Stimulated activated CD8-positive, alpha-beta memory T cell treated with anti-CD3 and anti-CD28 coated beads, Interleukin-7, amount 100 ng/mL, for 4 hours (primary cell): ENCODE data around the gene SETD1B.
"Not testable (repeated sequence)": the region's sequence is repeated elsewhere in the genome, so short reads cannot be mapped to it uniquely, and the experiment has no call there.

Experiments used
- DNase-seq, 2 donors: peaks; one replicate each; pipeline ENCODE4 v3.0.0-alpha.2; 2020; ENCODE audit warnings: low read depth in 2 of 2

Gene SETD1B

DNA sequence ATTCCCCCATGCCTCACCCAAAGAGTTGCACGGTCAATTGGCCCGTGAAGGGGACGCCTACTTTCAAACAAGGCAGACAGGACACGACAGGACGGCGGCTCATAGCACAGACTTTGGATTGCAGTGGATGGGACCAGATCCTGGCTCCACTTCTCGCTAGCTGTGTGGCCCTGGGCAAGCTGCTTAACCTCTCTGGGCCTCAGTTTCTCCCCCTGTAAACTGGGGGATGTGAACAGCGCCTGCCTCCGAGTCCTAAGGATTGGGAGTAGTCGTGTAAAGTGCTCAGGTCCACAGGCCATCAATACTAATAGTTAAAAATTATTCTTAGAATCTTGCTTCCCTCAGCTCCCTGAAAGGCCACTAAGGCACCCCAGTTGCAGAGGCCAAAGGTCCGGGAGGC, 23.4 kb upstream of the SETD1B start:
- no peak for DNase-seq

- no peak for DNase-seq
Measured at GRCh38 chr12:121781484-121781997, 22.3 kb upstream of the SETD1B start.

GRCh38 chr12:121781998-121782979, 21.5 kb upstream of the SETD1B start:
- no peak for DNase-seq

DNA sequence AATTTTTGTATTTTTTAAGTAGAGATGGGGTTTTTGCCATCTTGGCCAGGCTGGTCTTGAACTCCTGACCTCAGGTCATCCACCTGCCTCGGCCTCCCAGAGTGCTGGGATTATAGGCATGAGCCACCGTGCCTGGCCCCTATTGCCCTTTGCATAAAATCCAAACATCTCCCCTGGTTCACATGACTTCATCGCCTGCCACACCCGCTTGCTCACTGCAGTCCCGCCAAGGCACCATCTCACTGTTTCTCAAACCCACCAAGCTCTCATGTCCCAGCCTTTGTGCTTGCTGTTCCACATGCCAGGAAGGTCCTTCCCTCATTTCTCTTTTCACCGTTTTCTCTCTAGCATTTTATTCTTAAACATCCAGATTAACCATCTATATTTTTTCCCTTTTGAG, 20.0 kb upstream of the SETD1B start:
- no peak for DNase-seq

- DNase-seq = no peak
Measured at GRCh38 chr12:121784460-121784859, 19.3 kb upstream of the SETD1B start.

DNA sequence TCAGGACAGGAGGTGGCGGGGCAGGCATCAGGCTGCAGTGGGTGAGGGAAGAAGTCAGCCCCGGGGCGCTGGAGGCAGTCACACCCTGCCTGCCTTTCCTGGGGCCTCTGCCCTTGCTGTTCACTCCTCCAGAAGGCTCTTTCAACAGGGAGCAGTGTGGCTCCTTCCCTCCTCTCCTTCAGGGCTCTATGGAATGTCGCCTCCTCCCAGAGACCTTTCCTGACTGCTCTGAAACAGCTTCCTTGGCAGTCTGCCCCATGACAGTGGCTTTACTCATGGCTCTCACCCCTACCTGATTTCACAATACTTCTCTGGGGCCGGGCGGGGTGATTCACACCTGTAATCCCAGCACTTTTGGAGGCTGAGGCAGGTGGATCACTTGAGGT, 17.4 kb upstream of the SETD1B start:
- DNase-seq = no peak

DNA sequence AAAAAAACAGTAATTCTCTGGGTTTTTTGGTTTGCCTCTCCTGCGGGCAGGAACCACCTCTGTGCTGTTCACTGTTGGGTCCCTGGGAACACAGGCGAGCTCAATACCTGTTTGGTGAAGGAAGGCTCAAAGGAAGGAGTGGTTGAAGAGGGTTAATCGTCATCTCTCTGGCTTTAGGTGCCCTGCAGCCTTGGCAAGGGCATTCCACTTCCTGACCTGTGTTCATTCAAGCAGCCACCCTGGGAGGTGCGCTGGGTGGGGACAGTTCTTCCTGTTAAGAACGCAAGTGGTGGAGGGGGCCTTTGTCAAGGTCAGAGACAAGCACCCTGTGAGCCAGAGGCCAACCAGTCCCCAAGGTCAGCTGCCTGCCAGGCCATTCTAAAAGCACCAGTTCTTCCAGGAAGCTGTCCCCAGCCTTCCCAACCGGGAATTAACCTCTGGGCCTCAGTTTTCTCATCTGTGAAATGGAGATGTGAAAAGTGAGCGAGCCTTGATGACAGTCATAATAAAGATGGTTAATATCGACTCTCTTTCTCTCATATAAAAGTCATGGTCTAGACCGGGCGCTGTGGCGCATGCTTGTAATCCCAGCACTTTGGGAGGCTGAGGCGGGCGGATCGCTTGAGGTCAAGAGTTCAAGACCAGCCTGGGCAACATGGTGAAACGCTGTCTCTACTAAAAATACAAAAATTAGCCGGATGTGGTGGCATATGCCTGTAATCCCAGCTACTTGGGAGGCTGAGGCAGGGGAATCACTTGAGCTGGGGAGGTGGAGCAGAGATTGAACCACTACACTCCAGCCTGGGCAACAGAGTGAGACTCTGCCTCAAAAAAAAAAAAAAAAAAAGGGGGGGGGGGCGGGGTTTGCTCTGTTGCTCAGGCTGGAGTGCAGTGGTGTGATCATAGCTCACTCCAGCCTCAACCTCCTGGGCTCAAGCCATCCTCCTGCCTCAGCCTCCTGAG, 16.5 kb upstream of the SETD1B start:
- no peak for DNase-seq

DNA sequence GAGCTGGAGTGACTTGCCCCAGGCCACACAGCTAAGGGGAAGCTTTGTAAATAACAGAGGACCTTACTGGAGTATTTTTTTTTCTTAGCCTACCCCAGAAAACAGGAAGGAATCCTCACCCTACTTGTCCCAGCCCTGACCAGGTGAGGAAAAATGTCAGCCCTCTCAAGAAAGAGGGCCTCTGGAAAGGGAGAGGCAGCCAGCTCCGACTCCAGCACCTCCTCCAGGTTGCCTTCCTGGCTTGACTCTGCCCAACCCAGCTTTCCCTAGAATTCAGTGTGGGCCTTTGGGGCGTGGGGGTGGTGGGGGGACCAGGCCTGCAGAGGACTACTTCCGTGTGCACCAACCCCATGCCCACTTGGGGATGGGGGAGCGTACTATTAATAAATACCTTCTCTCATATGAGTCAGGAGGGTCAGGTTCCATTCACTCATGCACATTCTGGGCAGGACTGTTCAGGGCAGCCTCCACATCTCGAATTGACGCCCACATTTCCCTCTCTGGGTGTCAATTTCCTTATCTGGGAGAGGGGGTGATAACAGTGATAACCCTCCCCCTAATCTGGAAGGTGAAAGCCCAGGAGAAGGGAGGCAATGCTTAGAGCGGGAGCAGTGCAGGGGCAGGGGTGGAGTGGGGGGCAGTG, 15.5 kb upstream of the SETD1B start:
- no peak for DNase-seq

- no peak for DNase-seq
Measured at GRCh38 chr12:121789233-121789781, 14.5 kb upstream of the SETD1B start.

DNA sequence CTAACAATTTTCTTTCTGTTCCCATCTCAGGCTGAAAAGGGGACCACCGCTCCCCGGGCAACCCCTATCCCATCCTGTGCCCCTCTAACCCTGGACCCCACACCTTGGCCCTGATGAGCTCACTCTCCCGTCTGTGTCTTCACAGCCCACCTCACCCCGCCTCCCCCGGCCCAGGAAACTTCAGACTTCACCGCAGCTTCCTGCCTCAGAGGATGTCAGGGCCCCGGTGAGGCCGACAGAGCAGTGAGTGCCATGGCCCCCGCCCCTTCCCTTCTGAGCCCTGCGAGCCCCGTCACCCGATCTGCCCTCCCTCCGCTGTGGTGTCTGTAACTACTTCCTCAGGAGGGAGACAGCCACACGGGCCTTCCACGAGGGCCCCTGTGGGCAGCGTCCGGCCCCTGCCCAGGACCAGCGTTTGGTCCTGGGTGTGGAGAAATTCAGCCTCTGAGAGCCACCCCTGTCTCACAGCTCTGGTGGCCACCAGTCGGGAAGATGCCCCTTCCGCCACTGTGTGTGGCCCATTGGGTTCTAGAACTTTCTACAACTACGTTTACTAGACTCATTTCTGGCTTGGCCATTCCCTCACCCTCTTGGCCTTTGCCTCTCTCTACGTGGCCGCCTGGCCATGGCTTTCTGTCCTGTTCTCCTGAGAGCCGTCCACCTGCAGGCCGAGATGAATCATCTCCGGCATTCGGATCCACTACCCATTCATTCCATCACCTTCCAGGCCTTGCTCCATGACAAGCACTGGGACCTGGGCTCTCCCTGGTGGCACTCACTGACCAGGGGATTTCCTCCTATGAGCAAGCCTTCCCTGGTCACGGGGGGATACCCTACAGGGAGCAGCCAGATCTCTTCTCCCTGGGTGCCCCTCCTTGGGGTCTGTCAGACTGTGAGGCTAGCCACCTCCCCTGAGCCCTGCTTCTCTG, 13.7 kb upstream of the SETD1B start:
- DNase-seq = peak; percentile 93 to 96

DNA sequence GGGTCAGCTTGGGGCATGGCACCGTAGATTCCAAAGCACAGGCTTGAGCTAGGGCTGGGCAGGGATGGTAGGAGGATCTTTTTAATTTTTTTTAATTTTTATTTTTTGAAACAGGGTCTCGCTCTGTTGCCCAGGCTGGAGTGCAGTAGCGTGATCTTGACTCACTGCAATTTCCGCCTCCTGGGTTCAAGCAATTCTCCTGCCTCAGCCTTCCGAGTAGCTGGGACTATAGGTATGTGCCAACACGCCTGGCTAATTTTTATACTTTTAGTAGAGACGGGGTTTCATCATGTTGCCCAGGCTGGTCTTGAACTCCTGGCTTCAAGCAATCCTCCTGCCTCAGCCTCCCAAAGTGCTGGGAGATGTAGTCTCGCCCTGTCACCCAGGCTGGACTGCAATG, 13.0 kb upstream of the SETD1B start:
- DNase-seq = not testable (repeated sequence)

DNA sequence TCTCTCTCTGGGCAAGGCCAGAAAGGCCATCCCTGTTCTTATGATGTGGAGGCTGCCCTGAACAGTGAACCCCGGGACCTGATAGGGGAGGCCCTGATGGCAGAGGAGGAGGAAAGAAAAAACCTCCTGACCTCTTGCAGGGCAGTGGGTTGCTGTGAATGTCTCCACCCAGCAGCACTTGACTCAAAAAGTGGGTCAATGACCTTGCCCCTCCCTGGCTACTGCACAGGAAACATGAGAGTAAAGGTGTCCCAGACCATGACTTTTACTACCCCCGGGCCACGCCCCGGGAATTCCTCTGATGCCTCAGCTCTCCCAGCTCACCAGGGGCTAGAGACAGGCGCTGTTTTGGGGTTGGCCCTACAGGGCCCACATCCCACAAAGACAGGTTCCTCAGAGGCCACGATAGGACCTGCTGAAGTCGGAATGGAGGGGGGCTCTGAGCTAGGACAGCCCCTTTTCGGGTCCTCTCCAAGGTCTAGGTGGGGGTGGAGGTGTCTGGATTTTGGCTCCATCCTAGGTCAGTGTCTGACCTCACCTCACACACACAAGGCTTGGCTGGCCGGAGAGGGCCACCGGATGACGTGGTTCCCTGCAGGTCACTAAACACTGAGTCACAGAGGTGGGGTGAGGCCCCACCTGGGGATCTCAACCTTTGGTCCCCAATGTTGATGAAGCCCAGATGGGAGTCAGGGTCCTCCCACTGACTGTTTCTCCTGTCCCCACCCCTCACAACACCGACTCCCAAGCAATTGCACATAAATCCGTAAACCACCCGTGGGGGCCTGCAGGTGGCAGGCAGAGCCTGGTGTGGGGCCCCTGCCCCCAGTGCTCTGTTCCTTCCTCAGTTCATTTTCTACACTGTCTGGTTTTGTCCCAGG, 11.9 kb upstream of the SETD1B start:
- DNase-seq = no peak

- no peak for DNase-seq
Measured at GRCh38 chr12:121792607-121793439, 11.0 kb upstream of the SETD1B start.

DNA sequence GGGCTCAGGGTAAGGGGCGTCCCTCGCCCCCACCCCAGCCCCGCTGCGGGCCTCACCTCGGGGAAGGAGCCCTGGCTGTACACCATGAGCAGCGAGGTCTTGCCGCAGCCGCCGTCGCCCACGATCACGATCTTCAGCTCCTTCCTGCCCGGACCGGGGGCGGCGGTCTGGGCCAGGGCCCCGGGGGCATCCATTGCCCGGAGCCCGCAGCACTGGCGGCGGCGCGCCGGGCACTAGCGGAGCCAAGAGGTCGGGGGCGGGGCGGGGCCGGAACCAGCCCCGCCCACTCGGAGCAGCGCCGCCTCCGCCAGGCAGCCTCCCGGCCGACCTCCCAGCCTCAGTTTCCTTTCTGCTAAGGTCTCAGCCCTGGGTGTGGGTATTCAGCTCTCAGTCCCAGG, 10.4 kb upstream of the SETD1B start, which contains the start of gene RHOF:
Gene RHOF, minus strand, starts transcription at position 249 of the 398 bp plus-strand sequence. Its CDS starts 55 bp downstream, at position 194.
- DNase-seq = no peak

DNA sequence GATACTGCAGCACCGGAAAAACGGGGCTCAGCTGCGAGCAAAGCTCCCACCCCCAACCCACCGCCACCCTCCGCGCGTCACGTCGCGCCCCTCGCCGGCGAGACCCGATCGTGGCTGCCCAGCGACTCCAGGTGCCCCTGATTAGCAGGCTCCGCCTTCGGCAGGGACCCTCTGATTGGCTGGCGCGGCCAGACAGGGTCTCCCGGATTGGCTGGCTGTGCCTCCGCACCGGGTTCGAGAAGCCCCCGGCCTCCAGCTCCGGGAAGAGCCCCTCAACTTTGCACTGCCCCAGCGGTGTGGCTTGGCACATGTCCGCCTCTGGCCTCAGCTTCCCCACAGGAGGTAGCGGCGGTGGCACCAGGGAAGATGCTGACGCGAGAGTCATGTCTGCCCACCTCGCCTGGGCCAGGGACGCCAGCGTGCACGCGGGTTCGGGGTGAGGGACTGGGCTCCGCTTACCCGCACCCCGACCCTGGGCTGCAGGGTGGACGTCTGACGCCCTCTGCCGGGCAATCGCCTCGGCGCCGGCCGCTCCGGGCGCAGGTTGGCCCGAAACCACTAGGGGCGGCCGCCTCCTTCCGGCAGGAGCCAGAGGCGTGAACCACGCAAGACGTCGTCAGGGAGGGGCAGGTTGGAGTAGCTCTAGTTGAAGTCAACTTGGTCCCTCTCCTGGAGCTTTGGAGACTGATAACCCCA, 9.8 kb upstream of the SETD1B start:
- peak; percentile 86 to 91 for DNase-seq

- no peak for DNase-seq
Measured at GRCh38 chr12:121794534-121795033, 9.2 kb upstream of the SETD1B start.
